ENCODE data around the gene ZC3H7B. TPM values are rescaled to one million over a fixed set of nuclear protein-coding genes. Genes with fewer than 3 reads are reported as not detected.

The ZC3H7B gene
- polyA plus RNA-seq, 2 of the 4 experiments (the other 2 are of a cell fraction): 12.4 to 22.8 TPM

DNA sequence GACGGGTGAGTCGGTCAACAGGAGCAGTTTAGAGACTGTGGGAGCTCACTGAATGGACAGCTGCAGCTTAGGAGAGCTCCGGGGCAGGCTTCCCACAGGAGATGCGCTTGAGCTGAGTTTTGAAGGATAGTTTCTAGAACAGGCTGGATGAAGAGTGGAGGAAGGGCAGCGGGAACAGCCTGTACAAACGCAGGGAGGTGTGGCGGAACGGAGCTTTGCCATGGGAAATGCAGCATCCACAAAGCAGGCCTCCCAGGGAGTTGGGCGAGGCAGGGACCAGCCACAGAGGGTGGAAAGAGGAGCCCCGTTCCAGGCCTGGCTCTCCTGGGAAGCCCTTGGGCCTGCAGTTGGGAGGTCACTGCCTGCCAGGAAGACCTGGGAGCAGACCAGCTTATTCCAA, 53.7 kb downstream of the ZC3H7B start (continued):
- TF ChIP-seq, protein P1, sequence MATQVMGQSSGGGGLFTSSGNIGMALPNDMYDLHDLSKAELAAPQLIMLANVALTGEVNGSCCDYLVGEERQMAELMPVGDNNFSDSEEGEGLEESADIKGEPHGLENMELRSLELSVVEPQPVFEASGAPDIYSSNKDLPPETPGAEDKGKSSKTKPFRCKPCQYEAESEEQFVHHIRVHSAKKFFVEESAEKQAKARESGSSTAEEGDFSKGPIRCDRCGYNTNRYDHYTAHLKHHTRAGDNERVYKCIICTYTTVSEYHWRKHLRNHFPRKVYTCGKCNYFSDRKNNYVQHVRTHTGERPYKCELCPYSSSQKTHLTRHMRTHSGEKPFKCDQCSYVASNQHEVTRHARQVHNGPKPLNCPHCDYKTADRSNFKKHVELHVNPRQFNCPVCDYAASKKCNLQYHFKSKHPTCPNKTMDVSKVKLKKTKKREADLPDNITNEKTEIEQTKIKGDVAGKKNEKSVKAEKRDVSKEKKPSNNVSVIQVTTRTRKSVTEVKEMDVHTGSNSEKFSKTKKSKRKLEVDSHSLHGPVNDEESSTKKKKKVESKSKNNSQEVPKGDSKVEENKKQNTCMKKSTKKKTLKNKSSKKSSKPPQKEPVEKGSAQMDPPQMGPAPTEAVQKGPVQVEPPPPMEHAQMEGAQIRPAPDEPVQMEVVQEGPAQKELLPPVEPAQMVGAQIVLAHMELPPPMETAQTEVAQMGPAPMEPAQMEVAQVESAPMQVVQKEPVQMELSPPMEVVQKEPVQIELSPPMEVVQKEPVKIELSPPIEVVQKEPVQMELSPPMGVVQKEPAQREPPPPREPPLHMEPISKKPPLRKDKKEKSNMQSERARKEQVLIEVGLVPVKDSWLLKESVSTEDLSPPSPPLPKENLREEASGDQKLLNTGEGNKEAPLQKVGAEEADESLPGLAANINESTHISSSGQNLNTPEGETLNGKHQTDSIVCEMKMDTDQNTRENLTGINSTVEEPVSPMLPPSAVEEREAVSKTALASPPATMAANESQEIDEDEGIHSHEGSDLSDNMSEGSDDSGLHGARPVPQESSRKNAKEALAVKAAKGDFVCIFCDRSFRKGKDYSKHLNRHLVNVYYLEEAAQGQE (IDR thresholded peaks at IDR 0.05): no peak
- TF ChIP-seq CHD2 (IDR thresholded peaks at IDR 0.05; ENCODE audit: low read length, partially characterized antibody) (no peak), RAD21 (conservative IDR thresholded peaks at IDR 0.05 in 1 of 2, IDR thresholded peaks at IDR 0.05 in 1 of 2) (no peak), TFCP2L1 (CRISPR knock-in tag; IDR thresholded peaks at IDR 0.05) (no peak), FOSL2 (IDR thresholded peaks at IDR 0.05) (no peak), FOSL2 (CRISPR knock-in tag; IDR thresholded peaks at IDR 0.05) (no peak)

DNA sequence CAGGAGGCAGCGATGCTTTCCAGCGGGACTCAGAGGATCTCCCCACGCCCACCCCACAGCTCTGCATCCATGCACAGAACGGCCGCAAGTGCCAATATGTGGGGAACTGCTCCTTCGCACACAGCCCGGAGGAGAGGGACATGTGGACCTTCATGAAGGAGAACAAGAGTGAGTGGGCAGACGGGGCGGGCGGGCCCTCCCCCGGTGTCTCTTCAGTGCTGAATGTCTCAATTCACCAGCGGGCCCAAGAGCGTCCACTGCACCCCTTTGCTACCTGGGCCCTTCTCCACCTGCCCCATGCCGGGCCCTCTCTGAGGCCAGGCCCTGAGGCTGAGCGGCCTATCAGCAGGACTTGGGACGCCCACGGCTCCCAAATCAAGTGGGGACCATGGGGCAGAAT, 54.6 kb downstream of the ZC3H7B start:
- Histone ChIP-seq H3K4me3 (no peak overlapping the region), H3K27ac (no peak overlapping the region), H3K4me2 (no peak overlapping the region), H3K9me3 (no peaks in the 10 kb centered on the region), H3K4me1 (peaks cover 20% of the 10 kb centered on the region; the same call in 2 of the 3 replicates)
- WGBS (ENCODE audit: missing lambda C conversion rate): 97% methylated on average over 15 of the region's 17 CpGs
- DNase-seq (ENCODE audit: low read depth in 1 of 2, low spot score in 1 of 2) (no peak), ATAC-seq (no peak), FAIRE-seq (no peak)
- ChIA-PET POLR2A (no interaction called here), CTCF (no interaction called here)
- TF ChIP-seq CHD2 (IDR thresholded peaks at IDR 0.05; ENCODE audit: low read length, partially characterized antibody) (no peak), JUN (IDR thresholded peaks at IDR 0.05) (no peak), HDAC2 (IDR thresholded peaks at IDR 0.05) (no peak), BHLHE40 (IDR thresholded peaks at IDR 0.05; ENCODE audit: low read depth, low read length) (no peak), FOXS1 (CRISPR knock-in tag; IDR thresholded peaks at IDR 0.05) (no peak), CEBPB (IDR thresholded peaks at IDR 0.05) (no peak), NPAS2 (CRISPR knock-in tag; IDR thresholded peaks at IDR 0.05; ENCODE audit: borderline replicate concordance) (no peak), CHD4 (IDR thresholded peaks at IDR 0.05; ENCODE audit: borderline replicate concordance) (no peak), KDM1A (IDR thresholded peaks at IDR 0.05; ENCODE audit: low read depth) (no peak), SMC3 (IDR thresholded peaks at IDR 0.05) (no peak), NR3C1 (IDR thresholded peaks at IDR 0.05) (no peak), TP53 (CRISPR knock-in tag; IDR thresholded peaks at IDR 0.05) (no peak), ZC3H11A (IDR thresholded peaks at IDR 0.05) (no peak), MAFK (IDR thresholded peaks at IDR 0.05; ENCODE audit: partially characterized antibody) (no peak), PBX3 (IDR thresholded peaks at IDR 0.05) (no peak), POLR2AphosphoS2 (conservative IDR thresholded peaks at IDR 0.05; ENCODE audit: low read length) (no peak), HOXA7 (CRISPR knock-in tag; IDR thresholded peaks at IDR 0.05) (no peak), HMGXB4 (CRISPR knock-in tag; IDR thresholded peaks at IDR 0.05; ENCODE audit: borderline replicate concordance) (no peak), RARB (CRISPR knock-in tag; IDR thresholded peaks at IDR 0.05) (no peak)

Data from A549 (cell line).